ENCODE measurements around the gene COX7A1. TPM values are rescaled to one million over a fixed set of nuclear protein-coding genes. Genes with fewer than 3 reads are reported as not detected.

Gene COX7A1
- total RNA-seq, 2 donors from 2014 or later = 6.5 to 28.8 TPM

GRCh38 chr19:36163813-36164212 is 11.6 kb upstream of the COX7A1 start:
- no peak for TF ChIP-seq POLR2A (IDR thresholded peaks at IDR 0.05)
- TF ChIP-seq CTCF (IDR thresholded peaks at IDR 0.05) = no peak
- no peak for TF ChIP-seq POLR2AphosphoS5 (IDR thresholded peaks at IDR 0.05)
- WGBS = 95% methylated on average over 12 of the region's 12 CpGs
- no peaks in the 10 kb centered on the region for H3K36me3 ChIP-seq
- H3K4me1 ChIP-seq (replicated peaks) = no peaks in the 10 kb centered on the region
- no peak overlapping the region for H3K4me3 ChIP-seq
- no peak for DNase-seq (ENCODE audit: low spot score)
- intact Hi-C loops (cut with DNase I) = no loop called here
- H3K9me3 ChIP-seq = no peaks in the 10 kb centered on the region
- H3K27ac ChIP-seq = no peak overlapping the region
- H3K27me3 ChIP-seq (replicated peaks; ENCODE audit: insufficient read depth) = no peaks in the 10 kb centered on the region

- Histone ChIP-seq H3K27ac (no peak overlapping the region), H3K9me3 (no peaks in the 10 kb centered on the region), H3K4me1 (replicated peaks) (no peaks in the 10 kb centered on the region), H3K36me3 (no peaks in the 10 kb centered on the region), H3K27me3 (replicated peaks; ENCODE audit: insufficient read depth) (no peaks in the 10 kb centered on the region), H3K4me3 (no peak overlapping the region)
- DNase-seq (ENCODE audit: low spot score) = no peak
- WGBS = 81% methylated on average over 7 of the region's 7 CpGs
- intact Hi-C loops (cut with DNase I) = no loop called here
- TF ChIP-seq POLR2AphosphoS5 (IDR thresholded peaks at IDR 0.05) (no peak), CTCF (IDR thresholded peaks at IDR 0.05) (no peak), POLR2A (IDR thresholded peaks at IDR 0.05) (no peak)
These were observed 8.8 kb upstream of the COX7A1 start for GRCh38 chr19:36160821-36161596.

GRCh38 chr19:36153126-36153525 is 879 bp upstream of the COX7A1 start:
- H3K36me3 ChIP-seq = peaks cover 3 to 9% of the 10 kb centered on the region in 2 donors
- H3K27me3 ChIP-seq (replicated peaks; ENCODE audit: insufficient read depth) = no peaks in the 10 kb centered on the region
- H3K9me3 ChIP-seq = no peaks in the 10 kb centered on the region
- no peak for DNase-seq (ENCODE audit: low spot score)
- H3K4me1 ChIP-seq (replicated peaks) = no peaks in the 10 kb centered on the region
- 90% methylated on average over 10 of the region's 10 CpGs for WGBS
- peak overlapping the region; percentile 77 to 86 for H3K27ac ChIP-seq
- intact Hi-C loops (cut with DNase I) = no loop called here
- H3K4me3 ChIP-seq = no peak overlapping the region
- no peak for TF ChIP-seq POLR2A (IDR thresholded peaks at IDR 0.05)
- no peak for TF ChIP-seq POLR2AphosphoS5 (IDR thresholded peaks at IDR 0.05)
- no peak for TF ChIP-seq CTCF (IDR thresholded peaks at IDR 0.05)

GRCh38 chr19:36152019-36152351 is 262 bp downstream of the COX7A1 start:
- peaks cover 3 to 10% of the 10 kb centered on the region in 2 donors for H3K36me3 ChIP-seq
- intact Hi-C loops (cut with DNase I) = no loop called here
- WGBS = 53% methylated on average over 14 of the region's 16 CpGs
- no peaks in the 10 kb centered on the region for H3K4me1 ChIP-seq (replicated peaks)
- DNase-seq (ENCODE audit: low spot score) = no peak
- no peaks in the 10 kb centered on the region for H3K27me3 ChIP-seq (replicated peaks; ENCODE audit: insufficient read depth)
- H3K9me3 ChIP-seq = no peaks in the 10 kb centered on the region
- H3K27ac ChIP-seq = peak overlapping the region; percentile 77 to 86
- TF ChIP-seq POLR2A (IDR thresholded peaks at IDR 0.05) (no peak), CTCF (IDR thresholded peaks at IDR 0.05) (no peak), POLR2AphosphoS5 (IDR thresholded peaks at IDR 0.05) (no peak)
- H3K4me3 ChIP-seq = peak overlapping the region; percentile 32 to 35
